H1 (cell line): ENCODE measurements around the gene CACNG4. TPM values are rescaled to one million over a fixed set of nuclear protein-coding genes. Genes with fewer than 3 reads are reported as not detected.

Source experiments
- CTCF ChIA-PET: fragments of 300-600 bp; sonication (Branson Sonifier 250); formaldehyde crosslinking; loops from one replicate; lab custom pipeline; 2021; ENCODE audit not compliant: partially characterized antibody; lab: Charles Lee
- POLR2A ChIA-PET: fragments of 300-600 bp; sonication (Branson Sonifier 250); formaldehyde crosslinking; loops from one replicate; lab custom pipeline; 2021; ENCODE audit warnings: inconsistent platforms; ENCODE audit not compliant: partially characterized antibody; lab: Charles Lee
- DNase-seq, 2 experiments: peaks; one replicate each; pipeline versions ENCODE4 v3.0.0 to v3.0.0-alpha.2; 2010 to 2022; ENCODE audit warnings: low spot score in 2 of 2, low read depth in 1 of 2, mixed read lengths in 1 of 2
- FAIRE-seq: peaks from 2 replicates; lab custom pipeline; 2011; peaks lifted over from hg19 to GRCh38; lab: Jason Lieb, UNC
- H2AFZ ChIP-seq: 2 replicates; pipeline ENCODE4 v1.8.1; 2012; ENCODE audit warnings: low read length, inconsistent platforms
- H2AK5ac ChIP-seq: 2 replicates; pipeline ENCODE4 v1.6.1; 2013; ENCODE audit warnings: low read depth, low read length
- H2BK120ac ChIP-seq: replicated peaks from 2 replicates; pipeline ENCODE3; 2013; ENCODE audit warnings: low read depth, low read length, inconsistent platforms
- H2BK12ac ChIP-seq: 2 replicates; pipeline ENCODE4 v1.6.1; 2013; ENCODE audit warnings: low read depth, low read length
- H2BK15ac ChIP-seq: 2 replicates; pipeline ENCODE4 v1.6.1; 2013; ENCODE audit warnings: low read length
- H2BK20ac ChIP-seq: 2 replicates; pipeline ENCODE4 v1.6.1; 2013; ENCODE audit warnings: low read length
- H2BK5ac ChIP-seq: 2 replicates; pipeline ENCODE4 v1.6.1; 2013; ENCODE audit warnings: low read depth, low read length
- H3K14ac ChIP-seq: 2 replicates; pipeline ENCODE4 v1.6.1; 2013; ENCODE audit warnings: inconsistent platforms; ENCODE audit not compliant: insufficient read length
- H3K18ac ChIP-seq: 2 replicates; pipeline ENCODE4 v1.6.1; 2013; ENCODE audit warnings: low read length; ENCODE audit errors: extremely low read depth
- H3K23ac ChIP-seq: 2 replicates; pipeline ENCODE4 v1.6.1; 2013; ENCODE audit warnings: inconsistent platforms; ENCODE audit not compliant: insufficient read length
- H3K23me2 ChIP-seq: 2 replicates; pipeline ENCODE4 v1.6.1; 2013; ENCODE audit warnings: low read depth, low read length
- H3K27ac ChIP-seq: 2 replicates; pipeline ENCODE4 v1.6.1; 2011; ENCODE audit warnings: low read depth, low read length, inconsistent platforms
- H3K27me3 ChIP-seq, 4 experiments: replicated peaks in 1 of 4; 1 replicate in 1 of 4; 2 replicates in 3 of 4; pipeline versions ENCODE4 v1.6.1 to v1.8.1; 2011 to 2013; ENCODE audit warnings: low read length in 3 of 4, mild to moderate bottlenecking in 3 of 4, inconsistent platforms in 2 of 4, mixed read lengths in 2 of 4, moderate library complexity in 1 of 4; ENCODE audit not compliant: control insufficient read depth in 3 of 4, insufficient read depth in 3 of 4; ENCODE audit errors: extremely low read depth in 1 of 4
- H3K36me3 ChIP-seq, 4 experiments: 2 replicates each; pipeline versions ENCODE4 v1.6.1 to v1.8.1; 2011 to 2013; ENCODE audit warnings: mild to moderate bottlenecking in 4 of 4, low read length in 3 of 4, moderate library complexity in 2 of 4, control low read depth in 1 of 4, inconsistent platforms in 1 of 4; ENCODE audit not compliant: insufficient read depth in 4 of 4, control insufficient read depth in 2 of 4
- H3K4ac ChIP-seq: replicated peaks from 2 replicates; pipeline ENCODE3; 2013; ENCODE audit warnings: low read length, low read depth, mixed read lengths, inconsistent platforms; ENCODE audit not compliant: insufficient read length
- H3K4me1 ChIP-seq, 4 experiments: replicated peaks in 1 of 4; 1 replicate in 1 of 4; 2 replicates in 3 of 4; pipeline versions ENCODE4 v1.6.1 to v1.8.1; 2011 to 2013; ENCODE audit warnings: low read length in 3 of 4, inconsistent platforms in 2 of 4, mixed read lengths in 1 of 4; ENCODE audit not compliant: insufficient read depth in 4 of 4, control insufficient read depth in 3 of 4
- H3K4me2 ChIP-seq, 2 experiments: 2 replicates each; pipeline versions ENCODE4 v1.6.1 to v1.8.1; 2011 to 2013; ENCODE audit warnings: low read depth in 2 of 2, low read length in 2 of 2, control low read depth in 1 of 2, inconsistent platforms in 1 of 2, mild to moderate bottlenecking in 1 of 2; ENCODE audit not compliant: insufficient read depth in 1 of 2
- H3K4me3 ChIP-seq, 4 experiments: fragments of 200-600, 300-600 bp in 1 of 4; sonication (generic), shearing (Covaris generic), sonication (Bioruptor Twin) in 1 of 4; 2 replicates each; pipeline versions ENCODE4 v1.5.1 to v1.8.1; 2011 to 2016; ENCODE audit warnings: low read length in 4 of 4, low read depth in 3 of 4, control low read depth in 2 of 4, inconsistent platforms in 2 of 4, mild to moderate bottlenecking in 2 of 4, mixed read lengths in 1 of 4, moderate library complexity in 1 of 4; ENCODE audit not compliant: insufficient read depth in 2 of 4; ENCODE audit errors: extremely low read depth in 1 of 4
- H3K56ac ChIP-seq: replicated peaks from 2 replicates; pipeline ENCODE3; 2013; ENCODE audit warnings: low read depth, mild to moderate bottlenecking, mixed read lengths, low read length, inconsistent platforms; ENCODE audit not compliant: insufficient read length
- H3K79me1 ChIP-seq: 2 replicates; pipeline ENCODE4 v1.6.1; 2013; ENCODE audit warnings: low read depth, low read length, control low read depth
- H3K79me2 ChIP-seq, 2 experiments: 2 replicates each; pipeline versions ENCODE4 v1.6.1 to v1.8.1; 2012 to 2013; ENCODE audit warnings: low read length in 2 of 2, mild to moderate bottlenecking in 2 of 2, inconsistent platforms in 1 of 2; ENCODE audit not compliant: insufficient read depth in 2 of 2, control insufficient read depth in 1 of 2
- H3K9ac ChIP-seq, 4 experiments: replicated peaks in 1 of 4; 1 replicate in 1 of 4; 2 replicates in 3 of 4; pipeline versions ENCODE4 v1.6.1 to v1.8.1; 2011 to 2013; ENCODE audit warnings: low read depth in 3 of 4, low read length in 3 of 4, control low read depth in 2 of 4, mild to moderate bottlenecking in 2 of 4, moderate library complexity in 2 of 4, inconsistent platforms in 1 of 4; ENCODE audit errors: extremely low read depth in 1 of 4
- H3K9me3 ChIP-seq, 2 experiments: 2 replicates each; pipeline versions ENCODE4 v1.6.1 to v1.8.1; 2012 to 2013; ENCODE audit warnings: mild to moderate bottlenecking in 2 of 2, moderate library complexity in 2 of 2, control low read depth in 1 of 2, inconsistent platforms in 1 of 2, low read depth in 1 of 2, low read length in 1 of 2, mixed read lengths in 1 of 2; ENCODE audit not compliant: insufficient read depth in 2 of 2
- H4K20me1 ChIP-seq, 2 experiments: replicated peaks in 1 of 2; 2 replicates each; pipeline versions ENCODE3 to v1.8.1; 2011 to 2013; ENCODE audit warnings: inconsistent platforms in 2 of 2, low read length in 2 of 2, mild to moderate bottlenecking in 1 of 2; ENCODE audit not compliant: insufficient read depth in 2 of 2, control insufficient read depth in 1 of 2
- H4K5ac ChIP-seq: 2 replicates; pipeline ENCODE4 v1.6.1; 2013; ENCODE audit warnings: low read length, low read depth, mixed read lengths, inconsistent platforms; ENCODE audit not compliant: insufficient read length
- H4K8ac ChIP-seq: 2 replicates; pipeline ENCODE4 v1.8.0; 2013; ENCODE audit warnings: mild to moderate bottlenecking, moderate library complexity, low read length, inconsistent platforms; ENCODE audit not compliant: insufficient read depth; ENCODE audit errors: extremely low read depth
- H4K91ac ChIP-seq: replicated peaks from 2 replicates; pipeline ENCODE3; 2013; ENCODE audit warnings: low read length, mixed read lengths, inconsistent platforms; ENCODE audit not compliant: insufficient read length
- CEBPB ChIP-seq: IDR thresholded peaks from 2 replicates; pipeline ENCODE4 v1.6.1; 2012; ENCODE audit warnings: low read depth, low read length
- CTBP2 ChIP-seq: IDR thresholded peaks from 2 replicates; pipeline ENCODE4 v1.7.0; 2011; ENCODE audit warnings: borderline replicate concordance, mild to moderate bottlenecking, moderate library complexity, mixed read lengths, low read length; ENCODE audit not compliant: insufficient read depth, insufficient read length
- FOSL1 ChIP-seq: IDR thresholded peaks from 2 replicates; pipeline ENCODE4 v1.6.1; 2011; ENCODE audit warnings: mild to moderate bottlenecking, low read depth, low read length, moderate library complexity; ENCODE audit not compliant: insufficient read depth
- NANOG ChIP-seq: IDR thresholded peaks from 2 replicates; pipeline ENCODE4 v1.6.1; 2011; ENCODE audit warnings: low read length, low read depth, mild to moderate bottlenecking, inconsistent platforms; ENCODE audit not compliant: insufficient read depth, poor library complexity, severe bottlenecking
- PHF8 ChIP-seq: fragments of 200-600 bp; sonication (generic); conservative IDR thresholded peaks from 2 replicates; pipeline ENCODE4 v1.7.1; 2012; ENCODE audit warnings: low read depth, mild to moderate bottlenecking, inconsistent platforms, low read length, moderate library complexity
- RFX5 ChIP-seq: IDR thresholded peaks from 2 replicates; pipeline ENCODE4 v1.6.1; 2011; ENCODE audit warnings: low read depth, low read length, improper control_type of control experiment, borderline replicate concordance
- RXRA ChIP-seq: IDR thresholded peaks from 2 replicates; pipeline ENCODE4 v1.6.1; 2011; ENCODE audit warnings: low read depth, mild to moderate bottlenecking, low read length, moderate library complexity; ENCODE audit not compliant: insufficient read depth
- TAF1 ChIP-seq: IDR thresholded peaks from 2 replicates; pipeline ENCODE4 v1.6.1; 2011; ENCODE audit warnings: mild to moderate bottlenecking, low read depth, low read length
- WGBS, 2 experiments: shearing (Covaris generic) in 1 of 2; methylation state at CpG; one replicate each; pipeline versions ENCODE4 v1.1.6 to v1.1.7; 2013 to 2015; ENCODE audit warnings: low lambda C conversion rate in 2 of 2, mixed read lengths in 2 of 2, inconsistent platforms in 1 of 2, low coverage in 1 of 2, missing lambda C conversion rate in 1 of 2; ENCODE audit not compliant: insufficient replicate concordance in 2 of 2, insufficient coverage in 1 of 2, insufficient read length in 1 of 2; ENCODE audit errors: extremely low coverage in 1 of 2, missing lambda C conversion rate in 1 of 2; 5-methylcytosine and 5-hydroxymethylcytosine counted together
- polyA plus RNA-seq, 7 experiments: library from polyadenylated mRNA; depleted of rRNA in 3 of 7; stranded (reverse) in 5 of 7; unstranded in 2 of 7; fragments of >200 nt in 5 of 7; fragments of 200-250 nt in 2 of 7; gene quantifications; 1 replicate in 5 of 7; 2 replicates in 1 of 7; 4 replicates in 1 of 7; pipeline versions ENCODE4 v1.2.1 to v1.2.3, GENCODE V29; 2011 to 2013; ENCODE audit warnings: missing spikeins in 2 of 7, mixed read lengths in 2 of 7
- total RNA-seq: library from RNA; stranded (reverse); fragmentation: NEBNext Ultra II Directional; extraction: Animal tissue kit (Norgen Biotek cat#: 25700); gene quantifications from 2 replicates; pipeline ENCODE4 v1.2.1, GENCODE V29; 2021

The CACNG4 gene
- total and polyA plus RNA-seq, 2 of the 8 experiments (the other 6 are each of a cell fraction or from before 2014, with no cell fraction given): 3.6 to 5.6 TPM

DNA sequence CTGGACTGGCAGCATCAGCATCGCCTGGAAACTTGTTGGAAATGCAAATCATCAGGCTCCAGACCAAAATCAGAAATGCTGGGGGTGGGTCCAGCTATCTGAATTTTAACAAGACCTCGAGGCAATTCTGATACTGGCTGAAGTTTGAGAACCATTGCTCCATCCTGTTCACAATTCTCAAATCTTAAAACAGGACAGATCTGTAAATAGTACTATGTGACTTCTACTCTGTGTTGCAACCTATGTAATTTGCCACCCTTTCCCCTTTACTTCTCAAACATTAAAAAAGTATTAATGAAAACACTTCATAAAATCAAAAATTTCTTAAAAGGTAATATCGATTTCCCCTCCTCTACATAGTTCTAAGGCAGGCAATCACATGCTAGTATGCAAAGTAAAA is 108.4 kb downstream of the CACNG4 start:
- H3K56ac ChIP-seq: no peak overlapping the region

More for the DNA sequence above, 108.4 kb downstream of the CACNG4 start:
- no peaks in the 10 kb centered on the region for H3K4me1 ChIP-seq
- no peaks in the 10 kb centered on the region for H3K79me1 ChIP-seq
- no peaks in the 10 kb centered on the region for H3K23me2 ChIP-seq
- no peak overlapping the region for H2BK20ac ChIP-seq
- H3K27me3 ChIP-seq: no peaks in the 10 kb centered on the region
- TF ChIP-seq CEBPB: no peak
- no peak for TF ChIP-seq TAF1
- no peak for TF ChIP-seq CTBP2
- no peak for TF ChIP-seq RFX5
- no peak for TF ChIP-seq PHF8
- no peak for TF ChIP-seq FOSL1
- no peak for TF ChIP-seq NANOG
- TF ChIP-seq RXRA: no peak
- H4K91ac ChIP-seq: no peak overlapping the region
- no peaks in the 10 kb centered on the region for H3K9me3 ChIP-seq
- H2BK12ac ChIP-seq: no peak overlapping the region
- no peak overlapping the region for H4K5ac ChIP-seq
- no peak overlapping the region for H3K27ac ChIP-seq
- no peak overlapping the region for H3K23ac ChIP-seq
- ChIA-PET CTCF (no interaction called here), POLR2A (no interaction called here)
- no peaks in the 10 kb centered on the region for H3K36me3 ChIP-seq
- H2BK15ac ChIP-seq: no peak overlapping the region
- H4K8ac ChIP-seq: no peak overlapping the region
- no peak overlapping the region for H3K4ac ChIP-seq
- H2BK5ac ChIP-seq: no peak overlapping the region
- no peak overlapping the region for H3K14ac ChIP-seq
- no peak overlapping the region for H2BK120ac ChIP-seq
- H3K9ac ChIP-seq: no peak overlapping the region
- H2AFZ ChIP-seq: no peak overlapping the region
- WGBS, 2 experiments: 94% methylated on average over 3 of the region's 3 CpGs; no CpG with 5 or more reads in 1 of the 2 experiments
- H3K4me3 ChIP-seq: no peak overlapping the region
- no peak for FAIRE-seq
- H3K4me2 ChIP-seq: no peak overlapping the region
- H3K18ac ChIP-seq: no peak overlapping the region
- no peaks in the 10 kb centered on the region for H3K79me2 ChIP-seq
- no peak overlapping the region for H2AK5ac ChIP-seq
- no peak for DNase-seq
- no peaks in the 10 kb centered on the region for H4K20me1 ChIP-seq
